ENCODE measurements around the gene ROR2.
"Not testable (repeated sequence)": the region's sequence is repeated elsewhere in the genome, so short reads cannot be mapped to it uniquely, and the experiment has no call there.

The ROR2 gene

DNA sequence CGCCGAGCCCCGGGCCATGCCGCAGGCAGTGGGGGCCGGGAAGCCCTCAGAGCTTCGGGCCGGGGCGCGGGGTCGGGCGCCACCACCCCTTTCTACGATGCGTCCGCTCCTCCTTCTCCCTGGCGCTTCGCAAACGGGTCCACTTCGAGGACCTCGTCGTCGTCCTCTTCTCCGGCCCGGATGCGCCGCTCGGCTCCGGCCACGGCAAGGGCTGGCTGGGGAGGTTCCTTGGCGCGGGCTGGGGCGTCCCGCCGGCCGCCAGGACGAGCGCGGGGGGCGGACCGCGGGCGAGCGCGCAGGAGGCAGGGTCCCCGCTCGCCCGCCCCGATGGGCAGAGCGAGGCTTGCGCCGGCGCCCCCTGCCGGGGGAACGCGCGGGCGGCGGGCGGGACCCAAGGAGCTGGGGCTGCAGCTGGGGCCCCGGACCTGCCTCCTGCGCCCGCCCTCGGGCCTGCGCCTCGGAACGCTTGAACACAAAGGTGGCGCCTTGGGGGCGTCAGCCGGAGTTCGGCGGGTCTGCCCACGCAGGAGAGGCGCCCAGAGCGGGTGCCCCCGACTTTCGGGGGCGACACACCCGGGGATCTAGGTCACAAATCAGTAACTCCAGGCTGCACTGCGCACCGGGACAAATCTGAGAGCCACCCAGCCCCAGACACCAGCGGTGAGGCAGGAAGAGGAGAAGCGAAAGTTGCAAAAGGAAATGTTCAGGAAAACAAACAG lies at the start of gene ROR2:
TSS of gene ROR2 (minus strand) at position 283 of the 719 bp plus-strand sequence.
- Histone ChIP-seq H3K4me3 (ENCODE audit: low read length) (peak within 1 kb of the TSS; percentile 67), H3K9ac (ENCODE audit: low read length) (peak within 1 kb of the TSS; percentile 45), H3K36me3 (ENCODE audit: control insufficient read depth, low read depth, low read length) (no peaks in the 10 kb centered on the region), H3K27ac (ENCODE audit: low read length) (no peak within 1 kb of the TSS), H3K27me3 (ENCODE audit: control insufficient read depth, insufficient read depth, low read length) (peaks cover 74% of the 10 kb centered on the region), H3K4me1 (ENCODE audit: control insufficient read depth, low read depth, low read length) (peaks cover 22% of the 10 kb centered on the region), H3K9me3 (ENCODE audit: control insufficient read depth, low read depth, low read length) (no peaks in the 10 kb centered on the region)

DNA sequence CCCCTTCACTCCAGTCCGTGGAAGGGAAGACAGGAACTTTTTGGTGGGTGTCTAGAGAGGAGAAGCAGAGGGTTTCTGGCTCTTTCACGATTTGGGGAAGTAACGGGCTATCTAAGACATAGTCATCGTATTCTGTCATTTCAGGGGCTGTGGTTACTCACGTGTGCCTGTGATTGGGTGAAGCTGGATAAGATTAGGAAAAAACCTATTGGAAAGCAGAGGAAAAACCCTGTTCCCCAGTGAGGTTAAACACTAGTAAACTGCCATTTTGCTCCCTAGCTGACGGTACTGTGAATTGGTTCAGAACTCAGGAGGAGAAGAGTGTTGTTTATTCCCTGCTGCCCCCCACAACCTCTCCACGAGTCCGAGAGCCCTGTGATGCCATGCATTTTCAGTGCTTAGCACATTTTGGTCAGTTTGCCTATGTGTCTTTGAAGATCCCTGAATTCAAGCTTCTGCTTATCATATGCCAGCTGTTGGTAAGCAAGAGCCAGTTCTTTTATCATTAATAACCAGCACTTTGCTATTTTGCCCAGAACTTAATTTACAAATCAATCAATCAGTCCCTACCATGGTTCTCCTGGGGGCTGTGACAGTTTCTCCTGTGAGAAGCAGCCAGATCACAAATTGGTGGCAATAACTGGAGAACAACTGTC lies 45.1 kb upstream of the ROR2 start:
- Histone ChIP-seq H3K27ac (ENCODE audit: low read length) (no peak overlapping the region), H3K9me3 (ENCODE audit: control insufficient read depth, low read depth, low read length) (no peaks in the 10 kb centered on the region)

DNA sequence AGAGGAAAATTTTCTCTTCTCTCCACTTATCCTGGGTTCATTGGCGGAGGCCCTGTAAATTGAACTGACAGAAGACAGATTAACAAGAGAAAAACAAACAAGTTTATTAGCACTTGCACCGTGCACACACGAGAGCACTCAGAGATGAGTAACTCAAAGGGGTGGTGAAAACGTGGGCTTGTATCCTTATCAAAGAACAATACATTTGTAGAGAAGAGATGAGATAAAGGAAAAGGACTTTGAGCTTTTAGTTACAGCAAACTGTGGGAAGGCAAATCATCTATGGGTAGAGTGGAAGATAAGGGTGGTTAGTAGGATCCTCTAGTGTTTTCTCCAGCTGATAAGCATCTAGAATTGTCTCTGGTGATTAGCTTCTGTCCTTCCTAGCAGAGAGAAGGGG lies 44.4 kb upstream of the ROR2 start:
- Histone ChIP-seq H3K4me1 (ENCODE audit: control insufficient read depth, low read depth, low read length) (no peaks in the 10 kb centered on the region), H3K9ac (ENCODE audit: low read length) (no peak overlapping the region), H3K27me3 (ENCODE audit: control insufficient read depth, insufficient read depth, low read length) (no peaks in the 10 kb centered on the region), H3K9me3 (ENCODE audit: control insufficient read depth, low read depth, low read length) (no peaks in the 10 kb centered on the region), H3K27ac (ENCODE audit: low read length) (no peak overlapping the region), H3K4me3 (ENCODE audit: low read length) (no peak overlapping the region), H3K36me3 (ENCODE audit: control insufficient read depth, low read depth, low read length) (no peaks in the 10 kb centered on the region)

More for the DNA sequence above, 45.1 kb upstream of the ROR2 start:
- Histone ChIP-seq H3K9ac (ENCODE audit: low read length) (no peak overlapping the region), H3K4me1 (ENCODE audit: control insufficient read depth, low read depth, low read length) (no peaks in the 10 kb centered on the region), H3K36me3 (ENCODE audit: control insufficient read depth, low read depth, low read length) (no peaks in the 10 kb centered on the region), H3K4me3 (ENCODE audit: low read length) (no peak overlapping the region), H3K27me3 (ENCODE audit: control insufficient read depth, insufficient read depth, low read length) (no peaks in the 10 kb centered on the region)

DNA sequence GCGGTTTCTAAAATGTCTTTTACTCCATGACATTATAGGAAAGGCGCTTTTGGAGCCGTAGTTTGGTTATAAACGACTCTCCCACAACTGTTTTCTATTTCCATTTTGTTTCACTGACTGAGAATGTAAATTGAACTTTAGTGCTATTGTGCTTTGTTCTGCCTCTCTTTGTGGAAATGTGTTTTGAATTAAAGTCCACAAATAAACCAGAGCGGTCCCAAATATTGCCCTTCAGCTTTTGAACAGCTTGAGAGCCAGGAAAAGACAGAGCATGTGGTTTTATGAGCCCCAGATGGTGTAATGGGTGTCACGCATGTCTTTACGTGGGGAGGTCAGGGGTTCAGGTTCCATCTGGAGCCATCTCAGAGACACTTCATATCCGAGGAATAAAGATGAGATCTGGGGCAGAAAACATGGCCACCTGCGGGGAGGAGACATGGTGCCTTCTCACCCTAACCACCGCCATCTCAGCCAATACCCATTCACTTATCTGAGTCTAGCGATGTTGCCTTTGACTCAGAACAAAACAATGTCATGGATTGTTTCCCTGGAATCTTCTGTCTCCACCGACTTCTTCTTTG lies 42.5 kb upstream of the ROR2 start:
- Histone ChIP-seq H3K27ac (ENCODE audit: low read length) (no peak overlapping the region), H3K9me3 (ENCODE audit: control insufficient read depth, low read depth, low read length) (no peaks in the 10 kb centered on the region), H3K36me3 (ENCODE audit: control insufficient read depth, low read depth, low read length) (no peaks in the 10 kb centered on the region), H3K4me3 (ENCODE audit: low read length) (no peak overlapping the region), H3K4me1 (ENCODE audit: control insufficient read depth, low read depth, low read length) (no peaks in the 10 kb centered on the region), H3K9ac (ENCODE audit: low read length) (no peak overlapping the region), H3K27me3 (ENCODE audit: control insufficient read depth, insufficient read depth, low read length) (no peaks in the 10 kb centered on the region)

DNA sequence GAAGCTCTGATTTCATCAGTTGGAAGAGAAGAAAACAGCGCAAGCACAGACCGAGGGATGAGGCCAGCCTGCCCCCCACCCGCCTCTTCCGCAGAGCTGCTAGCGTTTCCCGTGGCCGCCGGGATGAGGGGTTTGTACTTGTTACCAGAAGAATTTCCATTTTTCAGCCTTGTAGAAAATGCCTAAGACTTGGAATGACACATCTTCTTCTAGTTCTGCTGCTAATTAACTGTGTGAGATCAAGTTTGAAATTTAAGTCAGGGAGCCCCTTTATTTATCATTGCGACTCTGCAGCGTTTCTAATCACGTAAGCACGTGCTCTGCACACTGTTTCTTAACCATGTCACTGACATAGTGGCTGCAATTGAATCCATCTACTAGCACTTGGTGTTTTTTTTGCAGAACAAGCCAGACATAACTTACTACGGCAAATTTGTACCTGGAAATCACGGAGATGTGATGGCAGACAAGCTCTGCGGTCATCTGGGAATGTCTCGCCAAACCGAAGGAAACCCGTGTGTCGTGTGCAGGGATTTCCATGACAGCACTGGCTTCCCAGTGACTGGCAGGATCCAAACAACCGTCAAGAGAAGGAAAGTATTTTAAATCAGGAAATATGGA lies 41.8 kb upstream of the ROR2 start:
- no peak overlapping the region for H3K4me3 ChIP-seq (ENCODE audit: low read length)
- no peaks in the 10 kb centered on the region for H3K4me1 ChIP-seq (ENCODE audit: control insufficient read depth, low read depth, low read length)
- no peaks in the 10 kb centered on the region for H3K27me3 ChIP-seq (ENCODE audit: control insufficient read depth, insufficient read depth, low read length)
- no peak overlapping the region for H3K9ac ChIP-seq (ENCODE audit: low read length)
- no peaks in the 10 kb centered on the region for H3K9me3 ChIP-seq (ENCODE audit: control insufficient read depth, low read depth, low read length)
- H3K27ac ChIP-seq (ENCODE audit: low read length): no peak overlapping the region
- H3K36me3 ChIP-seq (ENCODE audit: control insufficient read depth, low read depth, low read length): no peaks in the 10 kb centered on the region

DNA sequence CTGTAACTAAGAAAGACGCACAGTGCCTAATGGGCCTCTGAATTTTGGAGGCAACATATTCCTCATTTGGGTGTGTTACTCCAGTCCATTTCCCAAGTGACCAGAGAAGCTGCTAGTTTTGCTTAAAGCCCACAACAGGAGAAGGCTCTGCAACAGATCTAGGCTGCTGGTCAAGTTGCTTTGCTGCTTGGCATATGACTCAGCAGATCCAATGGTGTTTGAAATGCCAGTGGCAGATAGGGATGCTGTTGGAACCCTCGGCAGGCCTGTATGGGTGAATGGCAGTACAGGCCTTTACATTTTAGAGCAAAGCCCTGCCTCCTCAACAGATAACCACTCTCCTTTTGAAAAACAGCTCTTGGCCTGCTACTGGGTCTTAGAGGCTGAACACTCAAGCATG lies 36.2 kb upstream of the ROR2 start:
- Histone ChIP-seq H3K9ac (ENCODE audit: low read length) (no peak overlapping the region), H3K27me3 (ENCODE audit: control insufficient read depth, insufficient read depth, low read length) (no peaks in the 10 kb centered on the region), H3K27ac (ENCODE audit: low read length) (no peak overlapping the region), H3K4me1 (ENCODE audit: control insufficient read depth, low read depth, low read length) (no peaks in the 10 kb centered on the region), H3K4me3 (ENCODE audit: low read length) (no peak overlapping the region), H3K9me3 (ENCODE audit: control insufficient read depth, low read depth, low read length) (no peaks in the 10 kb centered on the region), H3K36me3 (ENCODE audit: control insufficient read depth, low read depth, low read length) (no peaks in the 10 kb centered on the region)

DNA sequence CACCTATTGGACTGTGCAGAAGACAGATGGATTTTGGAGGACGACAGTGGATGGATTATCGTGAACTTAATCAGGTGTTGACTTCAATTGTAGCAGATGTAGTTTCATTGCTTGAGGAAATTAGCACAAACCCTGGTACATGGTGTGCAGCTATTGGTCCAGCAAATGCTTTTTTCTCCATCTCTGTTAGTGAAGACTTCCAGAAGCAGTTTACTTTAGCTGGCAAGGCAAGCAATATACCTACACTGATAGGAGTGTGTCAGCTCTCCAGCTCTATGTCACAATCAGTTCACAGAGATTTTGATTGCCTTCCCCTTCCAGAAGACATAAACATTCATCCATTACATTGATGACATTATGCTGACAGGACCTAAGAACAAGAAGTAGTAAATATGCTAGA lies 35.7 kb upstream of the ROR2 start:
- Histone ChIP-seq H3K27me3 (ENCODE audit: control insufficient read depth, insufficient read depth, low read length) (no peaks in the 10 kb centered on the region), H3K27ac (ENCODE audit: low read length) (no peak overlapping the region), H3K9ac (ENCODE audit: low read length) (no peak overlapping the region), H3K4me1 (ENCODE audit: control insufficient read depth, low read depth, low read length) (no peaks in the 10 kb centered on the region), H3K9me3 (ENCODE audit: control insufficient read depth, low read depth, low read length) (no peaks in the 10 kb centered on the region), H3K36me3 (ENCODE audit: control insufficient read depth, low read depth, low read length) (no peaks in the 10 kb centered on the region), H3K4me3 (ENCODE audit: low read length) (no peak overlapping the region)

DNA sequence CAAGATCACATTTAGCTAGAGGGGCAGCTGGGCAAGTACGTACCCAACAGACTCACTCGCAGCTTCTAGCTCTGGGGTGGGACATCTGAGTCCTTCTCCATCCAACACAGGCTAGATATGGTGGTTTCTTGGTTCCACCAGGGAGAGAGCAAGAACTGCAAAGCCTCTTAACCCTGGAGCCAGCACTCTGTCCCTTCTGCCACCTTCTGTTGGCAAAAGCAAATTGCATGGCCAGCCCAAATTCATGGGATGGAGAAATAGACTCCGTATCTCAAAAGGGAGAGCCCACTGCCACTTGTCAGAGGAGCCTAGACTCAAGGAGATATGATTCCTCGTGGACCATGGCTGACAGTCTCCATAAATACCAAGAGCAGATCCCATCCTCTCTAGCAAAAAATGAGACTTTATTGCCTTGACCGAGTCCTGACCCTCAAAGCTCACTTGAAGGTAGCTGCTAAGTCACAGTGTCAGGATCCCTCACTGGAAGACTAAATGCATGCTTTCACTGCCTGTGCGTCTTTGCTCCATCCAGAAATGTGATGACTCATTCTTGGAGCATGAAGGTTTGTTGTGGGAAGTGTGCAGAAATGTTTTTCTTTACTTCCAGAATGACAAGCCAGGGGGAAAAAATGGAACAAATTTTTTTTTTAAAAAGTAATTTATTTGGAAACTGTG lies 28.8 kb upstream of the ROR2 start:
- H3K9ac ChIP-seq (ENCODE audit: low read length): no peak overlapping the region
- no peaks in the 10 kb centered on the region for H3K9me3 ChIP-seq (ENCODE audit: control insufficient read depth, low read depth, low read length)
- no peaks in the 10 kb centered on the region for H3K27me3 ChIP-seq (ENCODE audit: control insufficient read depth, insufficient read depth, low read length)
- H3K4me3 ChIP-seq (ENCODE audit: low read length): no peak overlapping the region
- no peaks in the 10 kb centered on the region for H3K4me1 ChIP-seq (ENCODE audit: control insufficient read depth, low read depth, low read length)
- no peak overlapping the region for H3K27ac ChIP-seq (ENCODE audit: low read length)
- H3K36me3 ChIP-seq (ENCODE audit: control insufficient read depth, low read depth, low read length): no peaks in the 10 kb centered on the region

DNA sequence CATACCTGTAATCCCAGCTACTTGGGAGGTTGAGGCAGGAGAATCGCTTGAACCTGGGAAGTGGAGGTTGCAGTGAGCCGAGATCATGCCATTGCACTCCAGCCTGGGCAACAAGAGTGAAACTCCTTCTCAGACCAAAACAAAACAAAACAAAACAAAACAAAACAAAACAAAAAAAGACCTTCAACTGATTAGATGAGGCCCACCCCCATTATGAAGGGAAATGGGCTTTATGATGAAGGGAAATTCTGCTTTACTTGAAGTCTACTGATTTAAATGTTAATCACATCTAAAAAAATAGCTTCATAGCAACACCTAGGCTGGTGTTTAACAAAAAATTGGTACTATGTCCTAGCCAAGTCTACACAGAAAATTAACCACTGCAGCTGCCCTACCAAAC lies 25.2 kb upstream of the ROR2 start:
- not testable (repeated sequence) for H3K36me3 ChIP-seq (ENCODE audit: control insufficient read depth, low read depth, low read length); H3K27me3 ChIP-seq (ENCODE audit: control insufficient read depth, insufficient read depth, low read length); H3K4me1 ChIP-seq (ENCODE audit: control insufficient read depth, low read depth, low read length); H3K9me3 ChIP-seq (ENCODE audit: control insufficient read depth, low read depth, low read length); H3K27ac ChIP-seq (ENCODE audit: low read length); H3K4me3 ChIP-seq (ENCODE audit: low read length); H3K9ac ChIP-seq (ENCODE audit: low read length)

DNA sequence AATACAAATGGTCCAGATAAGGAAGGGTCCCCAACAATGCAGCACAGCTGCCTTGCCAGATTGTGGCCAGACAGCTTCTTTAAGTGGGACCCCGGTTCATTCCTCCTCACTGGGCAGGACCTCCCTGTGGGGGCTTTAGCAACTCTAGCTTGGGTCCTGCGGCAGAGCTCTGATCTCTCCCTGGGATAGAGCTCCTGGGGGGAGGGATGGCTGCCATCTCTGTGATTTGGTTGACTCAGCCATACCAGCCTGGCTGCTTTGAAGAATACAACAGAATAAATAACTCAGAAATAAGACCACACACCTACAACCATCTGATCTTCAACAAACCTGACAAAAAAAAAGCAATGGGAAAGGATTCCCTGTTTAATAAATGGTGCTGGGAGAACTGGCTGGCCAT lies 22.7 kb upstream of the ROR2 start:
- no peaks in the 10 kb centered on the region for H3K9me3 ChIP-seq (ENCODE audit: control insufficient read depth, low read depth, low read length)
- H3K4me3 ChIP-seq (ENCODE audit: low read length): no peak overlapping the region
- H3K4me1 ChIP-seq (ENCODE audit: control insufficient read depth, low read depth, low read length): no peaks in the 10 kb centered on the region
- no peaks in the 10 kb centered on the region for H3K27me3 ChIP-seq (ENCODE audit: control insufficient read depth, insufficient read depth, low read length)
- no peak overlapping the region for H3K9ac ChIP-seq (ENCODE audit: low read length)
- H3K36me3 ChIP-seq (ENCODE audit: control insufficient read depth, low read depth, low read length): no peaks in the 10 kb centered on the region
- no peak overlapping the region for H3K27ac ChIP-seq (ENCODE audit: low read length)

DNA sequence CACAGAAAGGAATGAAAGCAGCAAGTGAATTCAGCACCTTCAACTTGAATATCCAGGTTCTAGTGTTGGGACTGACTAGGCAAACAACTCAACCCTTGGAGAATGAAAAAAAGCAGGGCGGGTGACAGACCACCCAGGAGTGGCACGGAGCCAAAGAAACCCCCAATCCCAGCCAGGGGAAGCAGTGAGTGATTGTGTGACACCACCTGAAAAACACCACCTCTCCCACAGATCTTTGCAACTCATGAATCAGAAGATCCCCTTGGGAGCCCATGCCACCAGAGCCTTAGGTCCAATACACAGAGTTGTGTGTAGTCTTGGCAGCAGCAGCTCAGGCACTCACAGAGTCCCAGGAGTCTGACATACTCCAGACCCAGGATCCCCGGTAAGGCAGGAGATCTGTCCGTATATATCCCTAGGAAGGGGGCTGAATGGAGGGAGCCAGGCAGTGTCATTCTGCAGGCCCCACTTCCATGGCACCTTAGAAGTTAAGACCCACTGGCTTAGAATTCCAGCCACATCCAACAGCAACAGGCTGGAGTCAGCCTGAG lies 22.1 kb upstream of the ROR2 start:
- Histone ChIP-seq H3K4me3 (ENCODE audit: low read length) (no peak overlapping the region), H3K9me3 (ENCODE audit: control insufficient read depth, low read depth, low read length) (no peaks in the 10 kb centered on the region), H3K4me1 (ENCODE audit: control insufficient read depth, low read depth, low read length) (no peaks in the 10 kb centered on the region), H3K36me3 (ENCODE audit: control insufficient read depth, low read depth, low read length) (no peaks in the 10 kb centered on the region), H3K9ac (ENCODE audit: low read length) (no peak overlapping the region), H3K27me3 (ENCODE audit: control insufficient read depth, insufficient read depth, low read length) (no peaks in the 10 kb centered on the region), H3K27ac (ENCODE audit: low read length) (no peak overlapping the region)
